KMS-11 (cell line): ENCODE measurements around the gene STAG3.
"Not testable (repeated sequence)": the region's sequence is repeated elsewhere in the genome, so short reads cannot be mapped to it uniquely, and the experiment has no call there.

Experiments
- H2AFZ ChIP-seq: fragments of 200-600 bp; sonication (generic); 2 replicates; pipeline ENCODE4 v1.6.1; 2016; ENCODE audit warnings: antibody characterized with exemption, mixed run types, low read depth
- H3K27ac ChIP-seq: fragments of 200-600 bp; sonication (generic); 2 replicates; pipeline ENCODE4 v1.6.1; 2016; ENCODE audit warnings: mild to moderate bottlenecking, mixed run types
- H3K27me3 ChIP-seq: fragments of 200-600 bp; sonication (generic); 2 replicates; pipeline ENCODE4 v1.6.1; 2017; ENCODE audit warnings: mild to moderate bottlenecking, low read depth, mixed run types, moderate library complexity; ENCODE audit not compliant: insufficient read depth
- H3K36me3 ChIP-seq: fragments of 200-600 bp; sonication (generic); 2 replicates; pipeline ENCODE4 v1.6.1; 2017; ENCODE audit warnings: mild to moderate bottlenecking, mixed run types; ENCODE audit not compliant: insufficient read depth
- H3K4me1 ChIP-seq: fragments of 200-600 bp; sonication (generic); 2 replicates; pipeline ENCODE4 v1.6.1; 2016; ENCODE audit warnings: mild to moderate bottlenecking, low read depth, mixed run types; ENCODE audit not compliant: poor library complexity, severe bottlenecking
- H3K4me2 ChIP-seq: fragments of 200-600 bp; sonication (generic); 2 replicates; pipeline ENCODE4 v1.7.0; 2016; ENCODE audit warnings: mild to moderate bottlenecking, mixed run types
- H3K4me3 ChIP-seq: fragments of 200-600 bp; sonication (generic); IDR thresholded peaks from 2 replicates; pipeline ENCODE4 v1.6.1; 2017; ENCODE audit warnings: low read depth, low read length, mixed read lengths; ENCODE audit not compliant: insufficient read depth
- H3K79me2 ChIP-seq: fragments of 200-600 bp; sonication (generic); 2 replicates; pipeline ENCODE4 v1.6.1; 2016; ENCODE audit warnings: low read depth, mixed run types; ENCODE audit not compliant: insufficient read depth
- H3K9ac ChIP-seq: fragments of 200-600 bp; sonication (generic); 2 replicates; pipeline ENCODE4 v1.6.1; 2016; ENCODE audit warnings: mild to moderate bottlenecking, mixed run types
- H4K20me1 ChIP-seq: fragments of 200-600 bp; sonication (generic); 2 replicates; pipeline ENCODE4 v1.6.1; 2016; ENCODE audit warnings: mild to moderate bottlenecking, mixed run types; ENCODE audit not compliant: insufficient read depth
- CTCF ChIP-seq: fragments of 200-600 bp; sonication (generic); conservative IDR thresholded peaks from 2 replicates; pipeline ENCODE4 v1.6.1; 2017; ENCODE audit warnings: low read depth, mild to moderate bottlenecking, antibody characterized with exemption, low read length, moderate library complexity, mixed read lengths

STAG3 gene

GRCh38 chr7:100234660-100235317 lies 57.1 kb downstream of the STAG3 start:
- not testable (repeated sequence) for H3K4me1 ChIP-seq, H3K79me2 ChIP-seq, H3K27ac ChIP-seq, H3K4me2 ChIP-seq, H3K27me3 ChIP-seq, H2AFZ ChIP-seq, H3K4me3 ChIP-seq, H3K36me3 ChIP-seq, H3K9ac ChIP-seq, H4K20me1 ChIP-seq

GRCh38 chr7:100239975-100240374 lies 62.3 kb downstream of the STAG3 start:
- H2AFZ ChIP-seq, H3K27ac ChIP-seq, H4K20me1 ChIP-seq, H3K4me2 ChIP-seq, H3K36me3 ChIP-seq, H3K9ac ChIP-seq, H3K27me3 ChIP-seq, H3K4me3 ChIP-seq: not testable (repeated sequence)
- H3K4me1 ChIP-seq, result peaks cover 25% of the 10 kb centered on the region
- H3K79me2 ChIP-seq, result peaks cover 12% of the 10 kb centered on the region

- not testable (repeated sequence) for H3K4me2 ChIP-seq, H4K20me1 ChIP-seq
Observed at GRCh38 chr7:100243385-100243784, 65.7 kb downstream of the STAG3 start.

GRCh38 chr7:100244988-100245605 lies 67.4 kb downstream of the STAG3 start:
- not testable (repeated sequence) for H3K4me3 ChIP-seq, H3K36me3 ChIP-seq, H3K9ac ChIP-seq, H3K27me3 ChIP-seq, H2AFZ ChIP-seq, H3K4me2 ChIP-seq, H4K20me1 ChIP-seq, H3K27ac ChIP-seq
- peaks cover 12% of the 10 kb centered on the region for H3K79me2 ChIP-seq
- H3K4me1 ChIP-seq, result peaks cover 68% of the 10 kb centered on the region

More at GRCh38 chr7:100243385-100243784, 65.7 kb downstream of the STAG3 start:
- H3K4me3 ChIP-seq, H3K27ac ChIP-seq, H3K9ac ChIP-seq, H2AFZ ChIP-seq, H3K27me3 ChIP-seq, H3K36me3 ChIP-seq: not testable (repeated sequence)
- Histone ChIP-seq H3K79me2 (peaks cover 12% of the 10 kb centered on the region), H3K4me1 (peaks cover 59% of the 10 kb centered on the region)

- not testable (repeated sequence) for H3K9ac ChIP-seq, H3K36me3 ChIP-seq, H3K4me3 ChIP-seq, H4K20me1 ChIP-seq, H2AFZ ChIP-seq, H3K27me3 ChIP-seq
- Histone ChIP-seq H3K27ac (peak overlapping the region; percentile 81; the same call in 1 of the 2 replicates), H3K79me2 (peaks cover 14% of the 10 kb centered on the region), H3K4me1 (peaks cover 68% of the 10 kb centered on the region), H3K4me2 (peak overlapping the region; percentile 87)
Observed at GRCh38 chr7:100246121-100246864, 68.6 kb downstream of the STAG3 start.

GRCh38 chr7:100246865-100247137 lies 69.1 kb downstream of the STAG3 start:
- peaks cover 68% of the 10 kb centered on the region for H3K4me1 ChIP-seq
- peaks cover 17% of the 10 kb centered on the region for H3K79me2 ChIP-seq
- H3K27ac ChIP-seq, result peak overlapping the region; percentile 81
- H3K9ac ChIP-seq, result peak overlapping the region; percentile 44; the same call in 1 of the 2 replicates
- not testable (repeated sequence) for H3K4me3 ChIP-seq, H3K27me3 ChIP-seq, H4K20me1 ChIP-seq, H3K36me3 ChIP-seq
- 0 out of 2 replicates have a peak overlapping the region, but pooled peaks have one; percentile 7 for H2AFZ ChIP-seq
- peak overlapping the region; percentile 87 for H3K4me2 ChIP-seq

GRCh38 chr7:100247152-100247757 lies 69.5 kb downstream of the STAG3 start:
- Histone ChIP-seq H3K4me3 (no peak overlapping the region), H2AFZ (peak overlapping the region; percentile 7; the same call in 1 of the 2 replicates), H3K27me3 (no peaks in the 10 kb centered on the region), H3K27ac (peak overlapping the region; percentile 81), H3K4me1 (peaks cover 68% of the 10 kb centered on the region), H3K4me2 (peak overlapping the region; percentile 87), H3K79me2 (peaks cover 17% of the 10 kb centered on the region), H4K20me1 (no peaks in the 10 kb centered on the region), H3K36me3 (no peaks in the 10 kb centered on the region), H3K9ac (peak overlapping the region; percentile 44; the same call in 1 of the 2 replicates)
- no peak; the same call in 1 of the 2 replicates for TF ChIP-seq CTCF
